GM23248 (cell line): ENCODE measurements around the gene XPA. TPM values are rescaled to one million over a fixed set of nuclear protein-coding genes. Genes with fewer than 3 reads are reported as not detected.

Experiments used
- DNase-seq: peaks from one replicate; pipeline ENCODE4 v3.0.0-alpha.2; 2015
- H2AFZ ChIP-seq: fragments of 200-600 bp; sonication (generic); 2 replicates; pipeline ENCODE4 v1.6.1; 2016; ENCODE audit warnings: antibody characterized with exemption
- H3F3A ChIP-seq: fragments of 200-600 bp; sonication (generic); 2 replicates; pipeline ENCODE4 v1.6.1; 2016; ENCODE audit warnings: mild to moderate bottlenecking, antibody characterized with exemption, mixed run types; ENCODE audit not compliant: insufficient read depth
- H3K27ac ChIP-seq: fragments of 200-600 bp; sonication (generic); 2 replicates; pipeline ENCODE4 v1.5.1; 2016; ENCODE audit warnings: mild to moderate bottlenecking
- H3K27me3 ChIP-seq: fragments of 200-600 bp; sonication (generic); replicated peaks from 2 replicates; pipeline ENCODE4 v1.6.1; 2016; ENCODE audit warnings: mild to moderate bottlenecking; ENCODE audit not compliant: insufficient read depth
- H3K36me3 ChIP-seq: fragments of 200-600 bp; sonication (generic); 2 replicates; pipeline ENCODE4 v1.6.1; 2016; ENCODE audit warnings: low read depth, mild to moderate bottlenecking
- H3K4me1 ChIP-seq: fragments of 200-600 bp; sonication (generic); 2 replicates; pipeline ENCODE4 v1.6.1; 2016; ENCODE audit warnings: mild to moderate bottlenecking; ENCODE audit not compliant: insufficient read depth
- H3K4me2 ChIP-seq: fragments of 200-600 bp; sonication (generic); one replicate; pipeline ENCODE4 v1.6.1; 2016; ENCODE audit warnings: mild to moderate bottlenecking; ENCODE audit not compliant: unreplicated experiment
- H3K4me3 ChIP-seq: fragments of 200-600 bp; sonication (generic); 2 replicates; pipeline ENCODE4 v1.5.1; 2016; ENCODE audit warnings: mild to moderate bottlenecking
- H3K79me2 ChIP-seq: fragments of 200-600 bp; sonication (generic); 2 replicates; pipeline ENCODE4 v1.6.1; 2016; ENCODE audit warnings: mild to moderate bottlenecking; ENCODE audit not compliant: insufficient read depth
- H3K9ac ChIP-seq: fragments of 200-600 bp; sonication (generic); 2 replicates; pipeline ENCODE4 v1.6.1; 2016; ENCODE audit warnings: mild to moderate bottlenecking
- H3K9me2 ChIP-seq: fragments of 200-600 bp; sonication (generic); 2 replicates; pipeline ENCODE4 v1.6.1; 2016; ENCODE audit warnings: mixed run types, mild to moderate bottlenecking, moderate library complexity; ENCODE audit not compliant: insufficient read depth
- H3K9me3 ChIP-seq: fragments of 200-600 bp; sonication (generic); one replicate; pipeline ENCODE4 v1.6.1; 2017; ENCODE audit warnings: low read depth
- H4K20me1 ChIP-seq: fragments of 200-600 bp; sonication (generic); 2 replicates; pipeline ENCODE4 v1.6.0; 2016; ENCODE audit not compliant: insufficient read depth
- EZH2 ChIP-seq: fragments of 200-600 bp; sonication (generic); IDR thresholded peaks from 2 replicates; pipeline ENCODE4 v1.6.1; 2018; ENCODE audit warnings: antibody characterized with exemption, mild to moderate bottlenecking; ENCODE audit not compliant: insufficient read depth, poor library complexity, severe bottlenecking
- EZH2phosphoT487 ChIP-seq: fragments of 200-600 bp; sonication (generic); IDR thresholded peaks from 2 replicates; pipeline ENCODE4 v1.6.1; 2018; ENCODE audit warnings: antibody characterized with exemption, moderate library complexity, mild to moderate bottlenecking, low read depth; ENCODE audit not compliant: insufficient read depth
- WGBS, 2 experiments: methylation state at CpG; one replicate each; pipeline ENCODE4 v1.1.6; 2015 to 2017; ENCODE audit warnings: low lambda C conversion rate in 2 of 2, low coverage in 1 of 2; ENCODE audit errors: missing lambda C conversion rate in 2 of 2; 5-methylcytosine and 5-hydroxymethylcytosine counted together
- in situ Hi-C: fragments of 300-500 bp; cut with MboI; formaldehyde crosslinking; loops from 2 replicates; pipeline ENCODE4 v1.15.0; 2020
- polyA plus RNA-seq: library from polyadenylated mRNA; unstranded; fragments of >200 nt; fragmentation: Nextera tagmentation; extraction: Ambion mirVana; gene quantifications from 2 replicates; pipeline ENCODE4 v1.2.1, GENCODE V29; 2016
- total RNA-seq: library from RNA; depleted of rRNA; stranded (reverse); fragments of >200 nt; shearing (Covaris generic); gene quantifications from 2 replicates; pipeline ENCODE4 v1.2.3, GENCODE V29; 2014

XPA gene
- total and polyA plus RNA-seq, 2 experiments from 2014 or later = 8.0 to 17.4 TPM

- Histone ChIP-seq H3K9me2 (no peaks in the 10 kb centered on the region), H3K9ac (no peak overlapping the region), H3K4me2 (no peak overlapping the region), H3K4me3 (no peak overlapping the region), H3K27me3 (no peaks in the 10 kb centered on the region), H3K36me3 (no peaks in the 10 kb centered on the region), H4K20me1 (no peaks in the 10 kb centered on the region), H3F3A (peaks cover 14% of the 10 kb centered on the region), H3K27ac (no peak overlapping the region), H3K9me3 (no peaks in the 10 kb centered on the region), H2AFZ (no peak overlapping the region), H3K4me1 (peaks cover 22% of the 10 kb centered on the region), H3K79me2 (peaks cover 28% of the 10 kb centered on the region)
- 91 to 92% methylated on average over 14 of the region's 14 CpGs for WGBS, 2 experiments
- no peak for DNase-seq
- no peak for TF ChIP-seq EZH2phosphoT487
- no peak for TF ChIP-seq EZH2
- in situ Hi-C loops = no loop called here
Observed at GRCh38 chr9:97698865-97699264, 1.7 kb upstream of the XPA start.

- Histone ChIP-seq H3K27me3 (no peaks in the 10 kb centered on the region), H3K4me3 (0 out of 2 replicates have a peak overlapping the region, but pooled peaks have one; percentile 89), H3K9ac (no peak overlapping the region), H3F3A (peaks cover 4% of the 10 kb centered on the region), H3K36me3 (no peaks in the 10 kb centered on the region), H3K27ac (no peak overlapping the region), H3K4me1 (peaks cover 21% of the 10 kb centered on the region), H4K20me1 (no peaks in the 10 kb centered on the region), H3K4me2 (peak overlapping the region; percentile 94), H3K9me2 (no peaks in the 10 kb centered on the region), H2AFZ (peak overlapping the region; percentile 91), H3K79me2 (peaks cover 38% of the 10 kb centered on the region), H3K9me3 (no peaks in the 10 kb centered on the region)
- WGBS, 2 experiments = 0 to 9% methylated on average over 1 of the region's 1 CpG
- TF ChIP-seq EZH2phosphoT487 = no peak
- no peak for TF ChIP-seq EZH2
- no peak for DNase-seq
- in situ Hi-C loops = no loop called here
Observed at GRCh38 chr9:97697837-97698236, 697 bp upstream of the XPA start.

GRCh38 chr9:97695995-97696802 lies 941 bp downstream of the XPA start:
- Histone ChIP-seq H3K36me3 (peaks cover 7% of the 10 kb centered on the region), H3K27me3 (no peaks in the 10 kb centered on the region), H3K4me3 (peak overlapping the region; percentile 89), H3F3A (no peaks in the 10 kb centered on the region; the same call in 1 of the 2 replicates), H3K27ac (peak overlapping the region; percentile 57), H3K9me3 (no peaks in the 10 kb centered on the region), H3K9ac (peak overlapping the region; percentile 83), H4K20me1 (no peaks in the 10 kb centered on the region), H3K9me2 (no peaks in the 10 kb centered on the region), H3K4me2 (peak overlapping the region; percentile 94), H2AFZ (peak overlapping the region; percentile 91), H3K79me2 (peaks cover 40% of the 10 kb centered on the region), H3K4me1 (peaks cover 21% of the 10 kb centered on the region)
- 7 to 10% methylated on average over 9 of the region's 9 CpGs for WGBS, 2 experiments
- DNase-seq = peak; percentile 35
- in situ Hi-C loops = no loop called here
- TF ChIP-seq EZH2 (no peak), EZH2phosphoT487 (no peak)

- H3K9me2 ChIP-seq = no peaks in the 10 kb centered on the region
- H3K27me3 ChIP-seq = no peaks in the 10 kb centered on the region
- peak overlapping the region; percentile 83; the same call in 1 of the 2 replicates for H3K9ac ChIP-seq
- peak overlapping the region; percentile 89 for H3K4me3 ChIP-seq
- no peak overlapping the region for H2AFZ ChIP-seq
- no peak for DNase-seq
- H3K79me2 ChIP-seq = peaks cover 40% of the 10 kb centered on the region
- H3K27ac ChIP-seq = no peak overlapping the region
- TF ChIP-seq EZH2 = no peak
- no peak for TF ChIP-seq EZH2phosphoT487
- peak overlapping the region; percentile 94 for H3K4me2 ChIP-seq
- H3F3A ChIP-seq = no peaks in the 10 kb centered on the region; the same call in 1 of the 2 replicates
- WGBS, 2 experiments = 83 to 84% methylated on average over 3 of the region's 3 CpGs
- no peaks in the 10 kb centered on the region for H4K20me1 ChIP-seq
- H3K9me3 ChIP-seq = no peaks in the 10 kb centered on the region
- H3K36me3 ChIP-seq = peaks cover 10% of the 10 kb centered on the region
- peaks cover 21% of the 10 kb centered on the region for H3K4me1 ChIP-seq
- in situ Hi-C loops = no loop called here
Observed at GRCh38 chr9:97695390-97695789, 1.8 kb downstream of the XPA start.

- WGBS, 2 experiments = 98 to 100% methylated on average over 7 of the region's 7 CpGs
- Histone ChIP-seq H3K27ac (no peak overlapping the region), H3K9ac (no peak overlapping the region), H3K27me3 (no peaks in the 10 kb centered on the region), H3K9me2 (no peaks in the 10 kb centered on the region), H3F3A (peaks cover under 1% of the 10 kb centered on the region), H3K4me3 (peak overlapping the region; percentile 89; the same call in 1 of the 2 replicates), H3K79me2 (peaks cover 40% of the 10 kb centered on the region), H3K9me3 (no peaks in the 10 kb centered on the region), H2AFZ (no peak overlapping the region), H3K4me1 (peaks cover 23% of the 10 kb centered on the region), H4K20me1 (no peaks in the 10 kb centered on the region), H3K4me2 (peak overlapping the region; percentile 94), H3K36me3 (peaks cover 10% of the 10 kb centered on the region)
- in situ Hi-C loops = no loop called here
- peak; percentile 21 for DNase-seq
- TF ChIP-seq EZH2phosphoT487 (no peak), EZH2 (no peak)
Observed at GRCh38 chr9:97694769-97695168, 2.4 kb downstream of the XPA start.
